Progenitor cell of endocrine pancreas (in vitro differentiated cells): ENCODE results near the gene UBL4B. TPM values are rescaled to one million over a fixed set of nuclear protein-coding genes. Genes with fewer than 3 reads are reported as not detected.
"Not testable (repeated sequence)": the region's sequence is repeated elsewhere in the genome, so short reads cannot be mapped to it uniquely, and the experiment has no call there.

Experiments
- DNase-seq: peaks from one replicate; pipeline ENCODE4 v3.0.0; 2021; ENCODE audit warnings: low spot score; ENCODE audit not compliant: unreplicated experiment
- H3K27ac Mint-ChIP-seq: 2 replicates; pipeline ENCODE4 v1.8.0; 2021; ENCODE audit warnings: mild to moderate bottlenecking, moderate library complexity, mixed read lengths
- H3K27me3 Mint-ChIP-seq: 2 replicates; pipeline ENCODE4 v1.8.0; 2021; ENCODE audit warnings: mixed read lengths
- H3K36me3 Mint-ChIP-seq: 2 replicates; pipeline ENCODE4 v1.8.0; 2022; ENCODE audit warnings: mixed read lengths; ENCODE audit not compliant: insufficient read depth
- H3K4me1 Mint-ChIP-seq: 2 replicates; pipeline ENCODE4 v1.8.0; 2021; ENCODE audit warnings: low read depth, mixed read lengths
- H3K4me3 Mint-ChIP-seq: 2 replicates; pipeline ENCODE4 v1.8.0; 2021; ENCODE audit warnings: low read depth, mild to moderate bottlenecking, moderate library complexity, mixed read lengths
- H3K9me3 Mint-ChIP-seq: 2 replicates; pipeline ENCODE4 v1.8.0; 2021; ENCODE audit warnings: low read depth, mixed read lengths
- CTCF ChIP-seq: fragments of 200-600 bp; sonication (generic); IDR thresholded peaks from one replicate; pipeline ENCODE4 v1.5.0; 2021; ENCODE audit warnings: antibody characterized with exemption, mild to moderate bottlenecking; ENCODE audit not compliant: unreplicated experiment
- total RNA-seq: library from RNA; stranded (reverse); gene quantifications from 2 replicates; pipeline ENCODE4 v1.2.1, GENCODE V29; 2021

The UBL4B gene
- total RNA-seq, 1 donor from 2014 or later = not detected

GRCh38 chr1:110070671-110071242 lies 41.5 kb upstream of the UBL4B start, which contains the start of gene ALX3:
Gene ALX3 (minus strand): TSS chr1:110070672. CDS start chr1:110070612, 60 bp downstream.
- Mint-ChIP-seq H3K36me3 (no peaks in the 10 kb centered on the region), H3K9me3 (no peaks in the 10 kb centered on the region), H3K27me3 (peaks cover 92% of the 10 kb centered on the region), H3K4me3 (peak within 1 kb of the TSS; percentile 63), H3K4me1 (peaks cover 5% of the 10 kb centered on the region), H3K27ac (no peak within 1 kb of the TSS)
- TF ChIP-seq CTCF = no peak
- no peak for DNase-seq

- H3K27ac Mint-ChIP-seq = no peak overlapping the region
- H3K4me3 Mint-ChIP-seq = no peak overlapping the region
- DNase-seq = no peak
- no peak for TF ChIP-seq CTCF
- H3K9me3 Mint-ChIP-seq = no peaks in the 10 kb centered on the region
- H3K36me3 Mint-ChIP-seq = no peaks in the 10 kb centered on the region
- no peaks in the 10 kb centered on the region for H3K4me1 Mint-ChIP-seq
- peaks cover 93% of the 10 kb centered on the region for H3K27me3 Mint-ChIP-seq
These were observed 38.1 kb upstream of the UBL4B start for GRCh38 chr1:110074166-110074565.

- H3K36me3 Mint-ChIP-seq = no peaks in the 10 kb centered on the region
These were observed 35.3 kb upstream of the UBL4B start for GRCh38 chr1:110076789-110077500.

GRCh38 chr1:110079995-110080394 lies 32.2 kb upstream of the UBL4B start:
- not testable (repeated sequence) for H3K4me3 Mint-ChIP-seq, H3K27ac Mint-ChIP-seq, H3K4me1 Mint-ChIP-seq, H3K9me3 Mint-ChIP-seq, H3K36me3 Mint-ChIP-seq, DNase-seq
- H3K27me3 Mint-ChIP-seq = peaks cover 94% of the 10 kb centered on the region

More at GRCh38 chr1:110076789-110077500, 35.3 kb upstream of the UBL4B start:
- DNase-seq = no peak
- no peak overlapping the region for H3K4me3 Mint-ChIP-seq
- H3K27ac Mint-ChIP-seq = no peak overlapping the region
- no peaks in the 10 kb centered on the region for H3K4me1 Mint-ChIP-seq
- no peaks in the 10 kb centered on the region for H3K9me3 Mint-ChIP-seq
- peaks cover 94% of the 10 kb centered on the region for H3K27me3 Mint-ChIP-seq
- TF ChIP-seq CTCF = no peak

- Mint-ChIP-seq H3K9me3 (no peaks in the 10 kb centered on the region), H3K36me3 (no peaks in the 10 kb centered on the region), H3K27ac (no peak overlapping the region), H3K4me1 (no peaks in the 10 kb centered on the region), H3K27me3 (peaks cover 95% of the 10 kb centered on the region), H3K4me3 (no peak overlapping the region)
- TF ChIP-seq CTCF = no peak
- DNase-seq = no peak
These were observed 31.2 kb upstream of the UBL4B start for GRCh38 chr1:110081061-110081460.

GRCh38 chr1:110082477-110082876 lies 29.8 kb upstream of the UBL4B start:
- H3K4me3 Mint-ChIP-seq = no peak overlapping the region

More at GRCh38 chr1:110082477-110082876, 29.8 kb upstream of the UBL4B start:
- Mint-ChIP-seq H3K27ac (no peak overlapping the region), H3K36me3 (no peaks in the 10 kb centered on the region), H3K27me3 (peaks cover 94% of the 10 kb centered on the region), H3K9me3 (no peaks in the 10 kb centered on the region), H3K4me1 (no peaks in the 10 kb centered on the region)
- DNase-seq = no peak
- TF ChIP-seq CTCF = no peak
